Mucosa of rectum (tissue), 2 donors: ENCODE measurements around the gene CHN2.
A peak's percentile ranks its signal among the peaks of the same experiment; 100 is the strongest.

Experiments used
- H3K27ac ChIP-seq, 2 donors: one replicate each; pipeline ENCODE4 v1.7.0; 2013; ENCODE audit warnings: inconsistent platforms in 2 of 2, low read depth in 2 of 2, low read length in 2 of 2
- H3K27me3 ChIP-seq, 2 donors: one replicate each; pipeline ENCODE4 v1.7.0; 2013; ENCODE audit warnings: low read length in 2 of 2; ENCODE audit not compliant: control insufficient read depth in 2 of 2, insufficient read depth in 2 of 2
- H3K36me3 ChIP-seq, 2 donors: one replicate each; pipeline ENCODE4 v1.7.0; 2013; ENCODE audit warnings: low read length in 2 of 2; ENCODE audit not compliant: control insufficient read depth in 2 of 2, insufficient read depth in 2 of 2
- H3K4me1 ChIP-seq, 2 donors: one replicate each; pipeline ENCODE4 v1.7.0; 2013; ENCODE audit warnings: low read length in 2 of 2, mild to moderate bottlenecking in 1 of 2; ENCODE audit not compliant: control insufficient read depth in 2 of 2, insufficient read depth in 2 of 2
- H3K4me3 ChIP-seq, 2 donors: one replicate each; pipeline ENCODE4 v1.7.0; 2013; ENCODE audit warnings: low read length in 2 of 2
- H3K9ac ChIP-seq, 2 donors: one replicate each; pipeline ENCODE4 v1.7.0; 2013; ENCODE audit warnings: low read length in 2 of 2, low read depth in 1 of 2, mild to moderate bottlenecking in 1 of 2
- H3K9me3 ChIP-seq, 2 donors: one replicate each; pipeline ENCODE4 v1.7.0; 2013; ENCODE audit warnings: low read length in 2 of 2; ENCODE audit not compliant: control insufficient read depth in 2 of 2
- donor health status: healthy.
- donor health status: Normal muscosa, but diverticular disease.

CHN2 gene

GRCh38 chr7:29454464-29454863, 259.9 kb downstream of the CHN2 start:
- no peaks in the 10 kb centered on the region for H3K9me3 ChIP-seq
- no peak overlapping the region for H3K4me3 ChIP-seq
- peaks cover 0 to 11% of the 10 kb centered on the region in 2 donors for H3K4me1 ChIP-seq
- H3K36me3 ChIP-seq = no peaks in the 10 kb centered on the region
- H3K27me3 ChIP-seq = no peaks in the 10 kb centered on the region
- H3K27ac ChIP-seq = no peak overlapping the region
- no peak overlapping the region for H3K9ac ChIP-seq

DNA sequence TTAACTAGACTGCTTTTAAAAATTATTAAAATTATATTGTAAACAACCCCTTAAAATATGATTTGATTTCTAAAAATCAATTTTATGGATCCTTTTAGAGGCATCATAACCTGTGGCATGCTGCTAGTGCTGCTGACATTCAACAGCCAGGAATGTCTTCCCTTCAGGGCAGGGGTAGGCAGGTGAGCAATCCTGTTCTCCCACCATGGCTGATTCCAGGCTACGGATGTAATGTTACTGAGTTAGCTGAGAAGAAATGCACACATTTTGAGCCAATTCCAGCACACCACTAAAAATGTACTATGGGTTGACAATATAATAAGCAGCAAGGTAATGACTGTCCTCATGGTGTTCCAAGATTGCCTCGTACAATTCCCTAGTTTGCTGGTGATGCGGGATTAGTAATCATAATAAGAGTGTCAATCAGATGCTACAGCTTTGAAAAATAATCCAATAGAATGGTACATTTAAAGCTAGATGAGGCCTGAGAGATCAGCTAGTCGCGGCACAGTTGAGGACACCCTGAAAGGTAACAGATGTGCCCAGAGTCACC, 260.4 kb downstream of the CHN2 start:
- Histone ChIP-seq H3K27ac (no peak overlapping the region), H3K36me3 (no peaks in the 10 kb centered on the region), H3K27me3 (no peaks in the 10 kb centered on the region), H3K4me3 (no peak overlapping the region), H3K9ac (no peak overlapping the region), H3K4me1 (peaks cover 0 to 7% of the 10 kb centered on the region in 2 donors), H3K9me3 (no peaks in the 10 kb centered on the region)

DNA sequence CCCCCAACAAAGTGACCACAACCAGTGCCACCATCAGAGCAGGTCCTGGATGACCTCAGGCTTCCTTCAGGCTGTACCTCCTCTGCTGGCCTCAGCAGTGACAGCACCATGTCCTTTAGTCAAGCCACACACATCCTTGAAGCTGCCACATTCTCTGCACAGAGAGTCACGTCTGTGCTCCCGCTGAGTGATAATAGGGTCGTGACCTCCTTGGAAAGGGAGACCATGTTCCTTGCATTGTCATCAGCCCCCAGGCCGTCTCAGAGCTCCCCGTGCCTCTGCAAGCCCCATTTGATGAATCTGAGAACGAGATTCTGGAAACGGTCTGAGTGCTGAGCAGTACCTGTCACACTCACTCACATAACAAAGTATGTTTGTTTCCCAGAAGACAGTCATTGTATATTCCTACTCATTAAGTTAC, 262.6 kb downstream of the CHN2 start:
- no peak overlapping the region for H3K27ac ChIP-seq
- no peaks in the 10 kb centered on the region for H3K4me1 ChIP-seq
- H3K9ac ChIP-seq = no peak overlapping the region
- no peaks in the 10 kb centered on the region for H3K27me3 ChIP-seq
- no peak overlapping the region for H3K4me3 ChIP-seq
- no peaks in the 10 kb centered on the region for H3K36me3 ChIP-seq
- no peaks in the 10 kb centered on the region for H3K9me3 ChIP-seq

- Histone ChIP-seq H3K9ac (no peak overlapping the region), H3K27ac (no peak overlapping the region), H3K4me1 (no peaks in the 10 kb centered on the region), H3K4me3 (no peak overlapping the region), H3K9me3 (no peaks in the 10 kb centered on the region), H3K36me3 (no peaks in the 10 kb centered on the region), H3K27me3 (no peaks in the 10 kb centered on the region)
Observed at GRCh38 chr7:29457565-29458011, 263.0 kb downstream of the CHN2 start.

DNA sequence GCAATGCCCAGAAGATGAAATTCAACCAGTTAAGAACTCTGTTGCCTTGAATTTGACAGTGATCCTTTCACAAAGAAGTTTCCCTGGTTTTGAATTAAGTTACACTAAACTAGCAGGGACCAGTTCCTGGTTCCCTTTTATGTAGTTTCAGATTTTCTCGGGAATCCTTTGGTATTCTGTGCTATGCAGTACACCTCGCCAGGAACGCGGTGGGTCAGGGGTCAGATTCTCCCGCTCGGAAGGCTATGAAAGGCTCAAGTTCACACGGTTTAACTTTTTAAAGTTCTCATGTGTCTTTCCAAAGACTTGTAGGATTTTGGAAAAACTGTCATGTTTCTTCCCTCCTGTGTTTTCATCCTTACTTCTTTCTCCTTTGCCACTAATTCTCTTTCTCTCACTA, 264.4 kb downstream of the CHN2 start:
- no peaks in the 10 kb centered on the region for H3K9me3 ChIP-seq
- no peaks in the 10 kb centered on the region for H3K36me3 ChIP-seq
- no peak overlapping the region for H3K4me3 ChIP-seq
- H3K27ac ChIP-seq = no peak overlapping the region
- peaks cover 4 to 8% of the 10 kb centered on the region in 2 donors for H3K4me1 ChIP-seq
- no peaks in the 10 kb centered on the region for H3K27me3 ChIP-seq
- H3K9ac ChIP-seq = no peak overlapping the region

- no peak overlapping the region for H3K9ac ChIP-seq
- peaks cover 10 to 14% of the 10 kb centered on the region in 2 donors for H3K4me1 ChIP-seq
- no peak overlapping the region for H3K27ac ChIP-seq
- H3K4me3 ChIP-seq = no peak overlapping the region
- H3K36me3 ChIP-seq = no peaks in the 10 kb centered on the region
- H3K9me3 ChIP-seq = no peaks in the 10 kb centered on the region
- H3K27me3 ChIP-seq = no peaks in the 10 kb centered on the region
Observed at GRCh38 chr7:29459589-29459988, 265.0 kb downstream of the CHN2 start.

- H3K9me3 ChIP-seq = no peaks in the 10 kb centered on the region
- H3K36me3 ChIP-seq = no peaks in the 10 kb centered on the region
- no peak overlapping the region for H3K9ac ChIP-seq
- peaks cover 21 to 29% of the 10 kb centered on the region in 2 donors for H3K4me1 ChIP-seq
- no peak overlapping the region for H3K27ac ChIP-seq
- H3K4me3 ChIP-seq = no peak overlapping the region
- no peaks in the 10 kb centered on the region for H3K27me3 ChIP-seq
Observed at GRCh38 chr7:29461996-29462395, 267.4 kb downstream of the CHN2 start.

DNA sequence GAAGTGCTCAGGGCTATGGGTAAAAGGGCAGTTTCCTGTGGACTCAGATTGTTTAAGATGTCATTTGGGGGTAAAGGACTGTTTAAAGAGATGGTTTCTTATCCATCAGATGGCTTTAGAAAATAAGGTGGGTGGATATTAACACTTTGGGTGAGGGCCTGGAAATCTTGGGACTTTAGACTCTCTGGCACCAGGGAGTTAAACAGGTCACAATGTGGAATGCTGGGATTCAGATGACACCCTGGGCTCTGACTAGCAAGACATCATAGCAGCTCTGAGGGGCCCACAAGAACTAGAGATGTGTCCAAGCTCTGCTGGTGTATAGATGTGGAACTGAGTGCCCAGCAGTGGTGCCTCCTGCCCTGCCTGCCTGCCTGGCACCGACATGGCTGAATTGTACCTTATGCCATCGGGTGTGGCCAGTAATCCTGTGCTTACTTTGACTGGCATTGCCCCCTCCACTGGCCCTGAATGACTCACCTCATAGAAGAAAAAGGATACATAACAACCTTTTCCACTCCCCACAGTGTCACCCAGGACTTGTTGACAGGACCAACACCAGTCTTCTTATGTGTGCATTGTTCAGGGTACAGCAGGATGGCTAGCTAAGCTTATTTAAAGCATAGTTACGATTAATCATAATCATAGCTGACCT, 269.1 kb downstream of the CHN2 start:
- peak overlapping the region; percentile 71 to 75 for H3K27ac ChIP-seq
- no peak overlapping the region for H3K9ac ChIP-seq
- H3K4me1 ChIP-seq = peaks cover 29 to 43% of the 10 kb centered on the region in 2 donors
- H3K4me3 ChIP-seq = no peak overlapping the region
- H3K9me3 ChIP-seq = no peaks in the 10 kb centered on the region
- H3K36me3 ChIP-seq = no peaks in the 10 kb centered on the region
- no peaks in the 10 kb centered on the region for H3K27me3 ChIP-seq

GRCh38 chr7:29464753-29465152, 270.2 kb downstream of the CHN2 start:
- Histone ChIP-seq H3K9me3 (no peaks in the 10 kb centered on the region), H3K27ac (peak overlapping the region; percentile 45 to 71), H3K4me1 (peaks cover 38 to 53% of the 10 kb centered on the region in 2 donors), H3K36me3 (no peaks in the 10 kb centered on the region), H3K27me3 (no peaks in the 10 kb centered on the region), H3K4me3 (no peak overlapping the region), H3K9ac (no peak overlapping the region)

DNA sequence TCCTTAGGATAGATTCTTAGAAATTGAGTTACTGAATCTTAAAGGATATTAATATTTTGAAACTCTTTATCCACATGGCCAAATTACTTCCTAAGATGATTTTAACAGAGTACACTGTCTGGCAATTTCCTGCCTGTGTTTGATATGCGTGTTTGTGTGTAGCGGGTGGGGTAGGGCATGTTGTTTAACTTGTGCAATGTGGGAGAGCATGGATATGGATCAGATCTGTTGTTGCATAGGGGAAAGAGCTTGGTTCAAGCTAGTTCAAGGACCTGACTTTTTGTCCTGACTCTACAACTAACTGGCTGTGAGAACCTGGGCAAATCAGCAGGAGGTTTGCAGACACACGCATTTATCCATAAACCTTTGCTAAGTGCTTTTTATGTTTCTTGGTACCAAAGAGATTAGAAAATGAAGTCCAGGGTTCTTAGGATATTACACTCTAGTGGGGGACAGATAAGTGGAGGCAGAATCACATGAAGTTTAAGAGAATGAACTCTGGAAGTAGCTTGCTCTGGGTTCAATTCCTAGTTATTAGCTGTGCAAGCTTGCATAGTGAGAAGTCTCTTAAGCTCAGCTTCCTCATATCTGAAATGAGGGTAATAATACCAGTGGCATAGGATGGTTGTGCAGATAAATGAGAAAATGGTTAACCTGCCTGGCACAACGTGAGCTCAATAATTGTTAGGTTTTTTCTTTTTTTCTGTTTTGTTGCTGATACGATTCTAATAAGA, 272.8 kb downstream of the CHN2 start:
- Histone ChIP-seq H3K9ac (peak overlapping the region in 1 of 2 donors; percentile 36), H3K27me3 (no peaks in the 10 kb centered on the region), H3K36me3 (no peaks in the 10 kb centered on the region), H3K9me3 (no peaks in the 10 kb centered on the region), H3K27ac (peak overlapping the region; percentile 81 to 82), H3K4me3 (no peak overlapping the region), H3K4me1 (peaks cover 56 to 73% of the 10 kb centered on the region in 2 donors)
